HepG2 (cell line): ENCODE data around the gene LENEP. TPM values are rescaled to one million over a fixed set of nuclear protein-coding genes. Genes with fewer than 3 reads are reported as not detected.

Experiments
- AHR ChIP-seq: IDR thresholded peaks from 2 replicates; pipeline ENCODE4 v1.6.1; 2018; ENCODE audit warnings: missing genetic modification reagents, missing compliant biosample characterization
- FIP1L1 ChIP-seq: fragments of 200-400 bp; formaldehyde crosslinking; IDR thresholded peaks from 2 replicates; pipeline ENCODE4 v1.6.1; 2018; ENCODE audit warnings: low read depth, mild to moderate bottlenecking, low read length, moderate library complexity, borderline replicate concordance; ENCODE audit not compliant: insufficient read depth
- FOXO1 ChIP-seq: sonication (generic); formaldehyde crosslinking; IDR thresholded peaks from 2 replicates; pipeline ENCODE4 v1.4.0; 2020; ENCODE audit warnings: missing genetic modification reagents
- HNF4G ChIP-seq, 2 experiments: sonication (generic) in 1 of 2; formaldehyde crosslinking in 1 of 2; IDR thresholded peaks; 2 replicates each; pipeline versions ENCODE4 v1.4.0 to v1.6.1; 2011 to 2020; ENCODE audit warnings: borderline replicate concordance in 2 of 2, low read depth in 2 of 2, mild to moderate bottlenecking in 2 of 2, low read length in 1 of 2, missing genetic modification reagents in 1 of 2, moderate library complexity in 1 of 2
- NFIB ChIP-seq: sonication (generic); formaldehyde crosslinking; IDR thresholded peaks from 2 replicates; pipeline ENCODE4 v1.9.0; 2021; ENCODE audit warnings: missing genetic modification reagents, mild to moderate bottlenecking, borderline replicate concordance
- PAF1 ChIP-seq: IDR thresholded peaks from 2 replicates; pipeline ENCODE4 v1.6.1; 2016; ENCODE audit warnings: missing genetic modification reagents, missing compliant biosample characterization
- SRSF4 ChIP-seq: fragments of 200-400 bp; formaldehyde crosslinking; IDR thresholded peaks from one replicate; pipeline ENCODE4 v1.6.1; 2018; ENCODE audit warnings: mild to moderate bottlenecking, low read depth, low read length, moderate library complexity; ENCODE audit not compliant: poor library complexity, severe bottlenecking
- ZFX ChIP-seq: sonication (generic); formaldehyde crosslinking; IDR thresholded peaks from 2 replicates; pipeline ENCODE4 v1.4.0; 2020; ENCODE audit warnings: mild to moderate bottlenecking, low read depth, missing genetic modification reagents, moderate library complexity
- ZIK1 ChIP-seq: sonication (generic); formaldehyde crosslinking; IDR thresholded peaks from 2 replicates; pipeline ENCODE4 v1.5.0; 2020; ENCODE audit warnings: mild to moderate bottlenecking, low read depth, missing genetic modification reagents, borderline replicate concordance
- ZNF121 ChIP-seq: sonication (generic); formaldehyde crosslinking; IDR thresholded peaks from 2 replicates; pipeline ENCODE4 v1.5.0; 2020; ENCODE audit warnings: mild to moderate bottlenecking, missing genetic modification reagents
- ZNF235 ChIP-seq: sonication (generic); formaldehyde crosslinking; IDR thresholded peaks from 2 replicates; pipeline ENCODE4 v1.8.1; 2023; ENCODE audit warnings: mild to moderate bottlenecking, missing genetic modification reagents, borderline replicate concordance
- ZNF431 ChIP-seq: sonication (generic); formaldehyde crosslinking; IDR thresholded peaks from 2 replicates; pipeline ENCODE4 v1.9.0; 2022; ENCODE audit warnings: missing genetic modification reagents, low read depth, mild to moderate bottlenecking, borderline replicate concordance
- ZNF605 ChIP-seq: sonication (generic); formaldehyde crosslinking; IDR thresholded peaks from 2 replicates; pipeline ENCODE4 v1.8.0; 2022; ENCODE audit warnings: mild to moderate bottlenecking, missing genetic modification reagents
- ZNF768 ChIP-seq: sonication (generic); formaldehyde crosslinking; IDR thresholded peaks from 2 replicates; pipeline ENCODE4 v1.4.0; 2020; ENCODE audit warnings: missing genetic modification reagents
- polyA plus RNA-seq, 8 experiments: library from polyadenylated mRNA; depleted of rRNA in 3 of 8; stranded (reverse) in 7 of 8; unstranded in 1 of 8; fragments of >200 nt; fragmentation: Illumina TruSeq in 4 of 8; extraction: Trizol in 4 of 8; gene quantifications; 2 replicates each; pipeline versions ENCODE4 v1.2.1 to v1.2.3, GENCODE V29; 2011 to 2016; ENCODE audit warnings: low read depth in 4 of 8, missing spikeins in 1 of 8, mixed read lengths in 1 of 8; ENCODE audit not compliant: insufficient read depth in 1 of 8
- total RNA-seq, 5 experiments: library from RNA; depleted of rRNA; stranded (reverse); fragments of >200 nt; fragmentation: Illumina TruSeq; extraction: Trizol; gene quantifications; 2 replicates each; pipeline ENCODE4 v1.2.3, GENCODE V29; 2016; ENCODE audit warnings: low read depth in 1 of 5
- TF ChIP-seq, protein P1 (sequence below): sonication (generic); formaldehyde crosslinking; IDR thresholded peaks from 2 replicates; pipeline ENCODE4 v1.5.0; 2020; ENCODE audit warnings: mild to moderate bottlenecking, missing genetic modification reagents, moderate library complexity
- TF ChIP-seq, protein P2 (sequence below): sonication (generic); formaldehyde crosslinking; IDR thresholded peaks from 2 replicates; pipeline ENCODE4 v1.8.1; 2023; ENCODE audit warnings: mild to moderate bottlenecking, inconsistent platforms, moderate library complexity, missing genetic modification reagents, borderline replicate concordance
- TF ChIP-seq, protein P3 (sequence below): IDR thresholded peaks from 2 replicates; pipeline ENCODE4 v1.6.1; 2016; ENCODE audit warnings: missing compliant biosample characterization, missing genetic modification reagents, borderline replicate concordance
- TF ChIP-seq, protein P4 (sequence below): IDR thresholded peaks from 2 replicates; pipeline ENCODE4 v1.6.1; 2016; ENCODE audit warnings: missing compliant biosample characterization, missing genetic modification reagents, borderline replicate concordance
- TF ChIP-seq, protein P5 (sequence below): sonication (generic); formaldehyde crosslinking; IDR thresholded peaks from 2 replicates; pipeline ENCODE4 v1.5.0; 2020; ENCODE audit warnings: mild to moderate bottlenecking, missing genetic modification reagents, borderline replicate concordance

The LENEP gene
- total and polyA plus RNA-seq, 2 of the 13 experiments (the other 11 are each of a cell fraction or from before 2014, with no cell fraction given), result 0.29 TPM; not detected in 1

DNA sequence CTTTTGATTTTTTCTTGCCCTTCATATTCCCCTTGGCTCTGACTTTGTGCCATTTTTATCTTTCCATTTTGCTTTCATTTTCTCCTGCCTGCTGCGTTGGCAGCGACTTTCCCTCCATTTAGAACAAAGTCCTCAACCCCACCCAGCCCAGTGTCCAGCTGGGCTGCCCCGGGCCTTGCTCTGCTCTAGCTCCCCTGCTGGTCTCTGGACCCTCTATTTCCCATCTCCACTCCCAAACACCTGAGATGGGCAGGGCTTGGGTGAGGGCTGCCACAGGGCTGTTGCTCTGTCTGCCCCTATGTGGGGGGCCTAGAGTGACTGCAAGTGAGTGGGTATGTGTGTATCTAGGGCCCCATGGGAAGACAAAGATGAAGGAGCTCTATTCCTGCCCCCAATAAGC is 50.4 kb downstream of the LENEP start (continued):
- peak; percentile 59; the same call in 1 of the 2 replicates for TF ChIP-seq ZNF121 (CRISPR knock-in tag)
- TF ChIP-seq, protein P1, sequence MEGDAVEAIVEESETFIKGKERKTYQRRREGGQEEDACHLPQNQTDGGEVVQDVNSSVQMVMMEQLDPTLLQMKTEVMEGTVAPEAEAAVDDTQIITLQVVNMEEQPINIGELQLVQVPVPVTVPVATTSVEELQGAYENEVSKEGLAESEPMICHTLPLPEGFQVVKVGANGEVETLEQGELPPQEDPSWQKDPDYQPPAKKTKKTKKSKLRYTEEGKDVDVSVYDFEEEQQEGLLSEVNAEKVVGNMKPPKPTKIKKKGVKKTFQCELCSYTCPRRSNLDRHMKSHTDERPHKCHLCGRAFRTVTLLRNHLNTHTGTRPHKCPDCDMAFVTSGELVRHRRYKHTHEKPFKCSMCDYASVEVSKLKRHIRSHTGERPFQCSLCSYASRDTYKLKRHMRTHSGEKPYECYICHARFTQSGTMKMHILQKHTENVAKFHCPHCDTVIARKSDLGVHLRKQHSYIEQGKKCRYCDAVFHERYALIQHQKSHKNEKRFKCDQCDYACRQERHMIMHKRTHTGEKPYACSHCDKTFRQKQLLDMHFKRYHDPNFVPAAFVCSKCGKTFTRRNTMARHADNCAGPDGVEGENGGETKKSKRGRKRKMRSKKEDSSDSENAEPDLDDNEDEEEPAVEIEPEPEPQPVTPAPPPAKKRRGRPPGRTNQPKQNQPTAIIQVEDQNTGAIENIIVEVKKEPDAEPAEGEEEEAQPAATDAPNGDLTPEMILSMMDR (CRISPR knock-in tag), result 0 out of 2 replicates have a peak, but pooled peaks have one; percentile 6
- TF ChIP-seq HNF4G (IDR thresholded peaks at IDR 0.05; ENCODE audit: borderline replicate concordance, low read depth, low read length), result 0 out of 2 replicates have a peak, but pooled peaks have one; percentile 11
- TF ChIP-seq HNF4G (CRISPR knock-in tag; IDR thresholded peaks at IDR 0.05; ENCODE audit: borderline replicate concordance, low read depth), result no peak
- TF ChIP-seq SRSF4, result no peak
- no peak for TF ChIP-seq AHR (CRISPR knock-in tag)
- no peak for TF ChIP-seq ZNF235
- TF ChIP-seq, protein P2, sequence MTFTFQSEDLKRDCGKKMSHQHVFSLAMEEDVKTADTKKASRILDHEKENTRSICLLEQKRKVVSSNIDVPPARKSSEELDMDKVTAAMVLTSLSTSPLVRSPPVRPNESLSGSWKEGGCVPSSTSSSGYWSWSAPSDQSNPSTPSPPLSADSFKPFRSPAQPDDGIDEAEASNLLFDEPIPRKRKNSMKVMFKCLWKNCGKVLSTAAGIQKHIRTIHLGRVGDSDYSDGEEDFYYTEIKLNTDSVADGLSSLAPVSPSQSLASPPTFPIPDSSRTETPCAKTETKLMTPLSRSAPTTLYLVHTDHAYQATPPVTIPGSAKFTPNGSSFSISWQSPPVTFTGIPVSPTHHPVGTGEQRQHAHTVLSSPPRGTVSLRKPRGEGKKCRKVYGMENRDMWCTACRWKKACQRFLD, result no peak
- no peak for TF ChIP-seq ZNF431 (CRISPR knock-in tag)
- TF ChIP-seq FIP1L1, result no peak
- peak; percentile 76 for TF ChIP-seq ZNF768 (CRISPR knock-in tag)
- TF ChIP-seq, protein P3, sequence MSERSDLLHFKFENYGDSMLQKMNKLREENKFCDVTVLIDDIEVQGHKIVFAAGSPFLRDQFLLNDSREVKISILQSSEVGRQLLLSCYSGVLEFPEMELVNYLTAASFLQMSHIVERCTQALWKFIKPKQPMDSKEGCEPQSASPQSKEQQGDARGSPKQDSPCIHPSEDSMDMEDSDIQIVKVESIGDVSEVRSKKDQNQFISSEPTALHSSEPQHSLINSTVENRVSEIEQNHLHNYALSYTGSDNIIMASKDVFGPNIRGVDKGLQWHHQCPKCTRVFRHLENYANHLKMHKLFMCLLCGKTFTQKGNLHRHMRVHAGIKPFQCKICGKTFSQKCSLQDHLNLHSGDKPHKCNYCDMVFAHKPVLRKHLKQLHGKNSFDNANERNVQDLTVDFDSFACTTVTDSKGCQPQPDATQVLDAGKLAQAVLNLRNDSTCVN (CRISPR knock-in tag), result no peak
- TF ChIP-seq NFIB, result no peak
- TF ChIP-seq, protein P4, sequence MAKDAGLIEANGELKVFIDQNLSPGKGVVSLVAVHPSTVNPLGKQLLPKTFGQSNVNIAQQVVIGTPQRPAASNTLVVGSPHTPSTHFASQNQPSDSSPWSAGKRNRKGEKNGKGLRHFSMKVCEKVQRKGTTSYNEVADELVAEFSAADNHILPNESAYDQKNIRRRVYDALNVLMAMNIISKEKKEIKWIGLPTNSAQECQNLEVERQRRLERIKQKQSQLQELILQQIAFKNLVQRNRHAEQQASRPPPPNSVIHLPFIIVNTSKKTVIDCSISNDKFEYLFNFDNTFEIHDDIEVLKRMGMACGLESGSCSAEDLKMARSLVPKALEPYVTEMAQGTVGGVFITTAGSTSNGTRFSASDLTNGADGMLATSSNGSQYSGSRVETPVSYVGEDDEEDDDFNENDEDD (CRISPR knock-in tag), result peak; percentile 22; the same call in 1 of the 2 replicates
- no peak for TF ChIP-seq ZIK1
- TF ChIP-seq PAF1, result no peak
- no peak for TF ChIP-seq FOXO1 (CRISPR knock-in tag)
- TF ChIP-seq ZNF605, result no peak
- TF ChIP-seq, protein P5, sequence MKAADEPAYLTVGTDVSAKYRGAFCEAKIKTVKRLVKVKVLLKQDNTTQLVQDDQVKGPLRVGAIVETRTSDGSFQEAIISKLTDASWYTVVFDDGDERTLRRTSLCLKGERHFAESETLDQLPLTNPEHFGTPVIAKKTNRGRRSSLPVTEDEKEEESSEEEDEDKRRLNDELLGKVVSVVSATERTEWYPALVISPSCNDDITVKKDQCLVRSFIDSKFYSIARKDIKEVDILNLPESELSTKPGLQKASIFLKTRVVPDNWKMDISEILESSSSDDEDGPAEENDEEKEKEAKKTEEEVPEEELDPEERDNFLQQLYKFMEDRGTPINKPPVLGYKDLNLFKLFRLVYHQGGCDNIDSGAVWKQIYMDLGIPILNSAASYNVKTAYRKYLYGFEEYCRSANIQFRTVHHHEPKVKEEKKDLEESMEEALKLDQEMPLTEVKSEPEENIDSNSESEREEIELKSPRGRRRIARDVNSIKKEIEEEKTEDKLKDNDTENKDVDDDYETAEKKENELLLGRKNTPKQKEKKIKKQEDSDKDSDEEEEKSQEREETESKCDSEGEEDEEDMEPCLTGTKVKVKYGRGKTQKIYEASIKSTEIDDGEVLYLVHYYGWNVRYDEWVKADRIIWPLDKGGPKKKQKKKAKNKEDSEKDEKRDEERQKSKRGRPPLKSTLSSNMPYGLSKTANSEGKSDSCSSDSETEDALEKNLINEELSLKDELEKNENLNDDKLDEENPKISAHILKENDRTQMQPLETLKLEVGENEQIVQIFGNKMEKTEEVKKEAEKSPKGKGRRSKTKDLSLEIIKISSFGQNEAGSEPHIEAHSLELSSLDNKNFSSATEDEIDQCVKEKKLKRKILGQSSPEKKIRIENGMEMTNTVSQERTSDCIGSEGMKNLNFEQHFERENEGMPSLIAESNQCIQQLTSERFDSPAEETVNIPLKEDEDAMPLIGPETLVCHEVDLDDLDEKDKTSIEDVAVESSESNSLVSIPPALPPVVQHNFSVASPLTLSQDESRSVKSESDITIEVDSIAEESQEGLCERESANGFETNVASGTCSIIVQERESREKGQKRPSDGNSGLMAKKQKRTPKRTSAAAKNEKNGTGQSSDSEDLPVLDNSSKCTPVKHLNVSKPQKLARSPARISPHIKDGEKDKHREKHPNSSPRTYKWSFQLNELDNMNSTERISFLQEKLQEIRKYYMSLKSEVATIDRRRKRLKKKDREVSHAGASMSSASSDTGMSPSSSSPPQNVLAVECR (CRISPR knock-in tag), result peak; percentile 6; the same call in 1 of the 2 replicates
- peak; percentile 43; the same call in 1 of the 2 replicates for TF ChIP-seq ZFX (CRISPR knock-in tag)
